Esophagus squamous epithelium (tissue), 4 donors: ENCODE results near the gene SEMA5A.

Experiments used
- CTCF ChIP-seq, 6 experiments: fragments of 450-650 bp in 4 of 6; fragments of 200-600 bp in 2 of 6; sonication (generic) in 2 of 6; IDR thresholded peaks; one replicate each; pipeline ENCODE4 v1.5.1; 2016 to 2019; ENCODE audit warnings: antibody characterized with exemption in 6 of 6, mild to moderate bottlenecking in 4 of 6, moderate library complexity in 4 of 6
- POLR2A ChIP-seq, 4 donors: fragments of 450-650 bp; IDR thresholded peaks; one replicate each; pipeline ENCODE4 v1.6.1; 2017; ENCODE audit warnings: antibody characterized with exemption in 4 of 4, mild to moderate bottlenecking in 4 of 4, moderate library complexity in 3 of 4

- TF ChIP-seq CTCF (IDR thresholded peaks at IDR 0.05) = no peak
- TF ChIP-seq POLR2A (IDR thresholded peaks at IDR 0.05) = no peak
These were observed 6.0 kb upstream of the SEMA5A start for GRCh38 chr5:9551567-9552537.
